Measurements from ENCODE around the gene INSIG1.

INSIG1 gene

GRCh38 chr7:155333346-155334234 is 35.9 kb downstream of the INSIG1 start:
- DNase-seq = no peak

- DNase-seq = no peak
Measured at GRCh38 chr7:155336812-155337602, 39.3 kb downstream of the INSIG1 start.

- no peak for DNase-seq
Measured at GRCh38 chr7:155337946-155338631, 40.4 kb downstream of the INSIG1 start.

- no peak for DNase-seq
Measured at GRCh38 chr7:155338632-155339320, 41.1 kb downstream of the INSIG1 start.

- no peak for DNase-seq
Measured at GRCh38 chr7:155339474-155339873, 41.8 kb downstream of the INSIG1 start.

GRCh38 chr7:155340071-155340531 is 42.4 kb downstream of the INSIG1 start:
- no peak for DNase-seq

- DNase-seq = no peak
Measured at GRCh38 chr7:155340721-155341120, 43.0 kb downstream of the INSIG1 start.

- no peak for DNase-seq
Measured at GRCh38 chr7:155341463-155341983, 43.8 kb downstream of the INSIG1 start.

- no peak for DNase-seq
Measured at GRCh38 chr7:155342313-155342712, 44.6 kb downstream of the INSIG1 start.

- no peak for DNase-seq
Measured at GRCh38 chr7:155343150-155343549, 45.5 kb downstream of the INSIG1 start.

GRCh38 chr7:155343661-155344121 is 46.0 kb downstream of the INSIG1 start:
- no peak for DNase-seq

GRCh38 chr7:155344270-155344617 is 46.6 kb downstream of the INSIG1 start:
- no peak for DNase-seq

GRCh38 chr7:155344618-155345433 is 47.1 kb downstream of the INSIG1 start:
- peak; percentile 10 for DNase-seq

- DNase-seq = no peak
Measured at GRCh38 chr7:155345490-155345889, 47.8 kb downstream of the INSIG1 start.

- no peak for DNase-seq
Measured at GRCh38 chr7:155346285-155346684, 48.6 kb downstream of the INSIG1 start.

- DNase-seq = no peak
Measured at GRCh38 chr7:155348806-155349205, 51.1 kb downstream of the INSIG1 start.

- no peak for DNase-seq
Measured at GRCh38 chr7:155349601-155350331, 52.1 kb downstream of the INSIG1 start.

- DNase-seq = no peak
Measured at GRCh38 chr7:155351120-155351870, 53.6 kb downstream of the INSIG1 start.

GRCh38 chr7:155352076-155352752 is 54.5 kb downstream of the INSIG1 start:
- no peak for DNase-seq

All from SIG-M5 (cell line).